WI38 (cell line): Measurements from ENCODE around the gene OR4C46.
"Not testable (repeated sequence)": the region's sequence is repeated elsewhere in the genome, so short reads cannot be mapped to it uniquely, and the experiment has no call there.

Source experiments
- H3K4me3 ChIP-seq: 2 replicates; pipeline ENCODE4 v1.5.1; 2011; ENCODE audit warnings: low read depth, mild to moderate bottlenecking, control low read depth, low read length
- CTCF ChIP-seq: IDR thresholded peaks from 2 replicates; pipeline ENCODE4 v1.5.1; 2012; ENCODE audit warnings: low read depth, mild to moderate bottlenecking, control low read depth, low read length

Gene OR4C46

DNA sequence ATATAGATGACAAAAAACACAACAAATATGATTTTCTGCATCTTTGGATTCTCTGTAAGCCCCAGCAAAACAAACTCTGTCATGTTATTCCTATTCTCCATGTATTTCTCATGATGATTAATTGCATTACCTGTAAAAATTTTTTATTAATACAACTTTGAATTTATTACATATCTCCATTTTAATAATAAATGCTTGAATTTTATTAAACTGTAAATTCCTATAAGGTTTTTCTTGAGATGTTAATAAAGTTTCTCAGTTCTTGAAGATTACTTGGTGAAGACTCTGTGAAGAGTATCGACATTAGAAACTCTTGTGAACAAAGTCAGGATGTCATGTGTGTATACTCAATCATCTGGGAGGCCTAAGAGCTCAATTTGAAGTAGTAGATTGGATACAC is at the start of gene OR4C46:
OR4C46 (minus strand) TSS at position 101 of the 400 bp plus-strand sequence; CDS start at position 101, 0 bp downstream.
- TF ChIP-seq CTCF, result no peak
- no peak within 1 kb of the TSS for H3K4me3 ChIP-seq

- H3K4me3 ChIP-seq, result not testable (repeated sequence)
Observed at GRCh38 chr11:54645606-54646005, 41.8 kb upstream of the OR4C46 start.

- not testable (repeated sequence) for H3K4me3 ChIP-seq
Observed at GRCh38 chr11:54561439-54561838, 42.4 kb downstream of the OR4C46 start.

- no peak for TF ChIP-seq CTCF
- H3K4me3 ChIP-seq, result no peak overlapping the region
Observed at GRCh38 chr11:54558919-54559318, 44.9 kb downstream of the OR4C46 start.

DNA sequence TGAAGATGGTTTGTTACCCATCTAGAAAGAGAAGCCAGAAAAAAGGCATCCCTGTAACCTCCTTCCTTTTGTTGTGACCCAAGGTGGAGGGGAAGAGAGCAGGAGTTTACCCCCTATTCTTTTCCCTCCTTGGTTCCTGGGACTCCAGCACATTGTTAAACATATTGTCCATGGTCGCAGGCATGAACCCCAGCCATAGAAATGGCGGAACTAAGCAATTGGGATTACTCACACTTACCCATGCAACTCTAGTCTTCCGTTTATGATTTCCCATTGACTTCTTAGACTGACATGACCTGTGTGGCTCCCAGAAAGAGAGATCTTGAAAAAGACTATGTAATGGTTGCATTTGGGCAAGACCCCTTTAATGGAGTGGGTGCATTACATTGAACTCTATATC is 45.4 kb downstream of the OR4C46 start:
- TF ChIP-seq CTCF, result no peak
- no peak overlapping the region for H3K4me3 ChIP-seq
